ENCODE results near the gene NT5C2. TPM values are rescaled to one million over a fixed set of nuclear protein-coding genes. Genes with fewer than 3 reads are reported as not detected.

The NT5C2 gene
- polyA plus RNA-seq, 1 of the 3 experiments (the other 2 are of a cell fraction), result 29.6 TPM

DNA sequence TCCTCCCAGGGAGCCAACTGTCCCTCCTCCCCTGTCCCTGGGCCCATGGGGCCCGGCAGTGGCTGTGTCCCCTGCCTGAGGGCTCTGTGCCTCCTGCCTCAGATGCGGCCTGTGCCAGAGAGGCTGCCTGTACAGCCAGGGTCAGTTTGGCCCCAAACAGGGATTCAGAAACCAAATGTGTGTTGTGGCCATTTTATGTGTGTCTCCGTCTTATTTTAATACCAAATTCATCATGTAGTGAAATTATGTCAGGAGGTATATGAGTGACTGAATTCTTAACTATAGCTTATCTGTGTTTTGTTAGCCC lies 114.8 kb downstream of the NT5C2 start:
- Histone ChIP-seq H2AFZ (ENCODE audit: low read depth) (no peak overlapping the region), H3K27me3 (ENCODE audit: insufficient read depth) (no peaks in the 10 kb centered on the region), H3K36me3 (replicated peaks in 1 of 2; ENCODE audit: control insufficient read depth in 1 of 2, insufficient read depth in 2 of 2, low read length in 1 of 2) (peaks cover 0 to 22% of the 10 kb centered on the region in 2 experiments), H3F3A (replicated peaks; ENCODE audit: insufficient read depth) (no peaks in the 10 kb centered on the region), H3K27ac (ENCODE audit: low read depth in 2 of 2, low read length in 1 of 2) (no peak overlapping the region), H4K20me1 (ENCODE audit: insufficient read depth) (no peaks in the 10 kb centered on the region), H3K9me3 (no peaks in the 10 kb centered on the region), H3K9me2 (no peaks in the 10 kb centered on the region), H3K4me1 (ENCODE audit: control insufficient read depth in 1 of 2, insufficient read depth in 2 of 2, low read depth in 1 of 2, low read length in 1 of 2) (no peaks in the 10 kb centered on the region), H3K79me2 (ENCODE audit: insufficient read depth) (no peaks in the 10 kb centered on the region), H3K4me2 (no peak overlapping the region), H3K4me3 (ENCODE audit: low read depth in 2 of 2, low read length in 1 of 2) (no peak overlapping the region), H3K9ac (no peak overlapping the region)
- ChIA-PET CTCF (interaction anchor here (1.3 to 20.8 kb wide), 3 partner anchors 9 to 161 kb away, joined by 4 to 264 read pairs (median 10); partner anchors contain the start of gene CNNM2), POLR2A (no interaction called here)
- WGBS (ENCODE audit: low lambda C conversion rate), result 90% methylated on average over 2 of the region's 3 CpGs
- no peak for TF ChIP-seq RFX5 (IDR thresholded peaks at IDR 0.05; ENCODE audit: low read length)
- TF ChIP-seq NFIC (IDR thresholded peaks at IDR 0.05; ENCODE audit: borderline replicate concordance), result no peak
- no peak for DNase-seq

DNA sequence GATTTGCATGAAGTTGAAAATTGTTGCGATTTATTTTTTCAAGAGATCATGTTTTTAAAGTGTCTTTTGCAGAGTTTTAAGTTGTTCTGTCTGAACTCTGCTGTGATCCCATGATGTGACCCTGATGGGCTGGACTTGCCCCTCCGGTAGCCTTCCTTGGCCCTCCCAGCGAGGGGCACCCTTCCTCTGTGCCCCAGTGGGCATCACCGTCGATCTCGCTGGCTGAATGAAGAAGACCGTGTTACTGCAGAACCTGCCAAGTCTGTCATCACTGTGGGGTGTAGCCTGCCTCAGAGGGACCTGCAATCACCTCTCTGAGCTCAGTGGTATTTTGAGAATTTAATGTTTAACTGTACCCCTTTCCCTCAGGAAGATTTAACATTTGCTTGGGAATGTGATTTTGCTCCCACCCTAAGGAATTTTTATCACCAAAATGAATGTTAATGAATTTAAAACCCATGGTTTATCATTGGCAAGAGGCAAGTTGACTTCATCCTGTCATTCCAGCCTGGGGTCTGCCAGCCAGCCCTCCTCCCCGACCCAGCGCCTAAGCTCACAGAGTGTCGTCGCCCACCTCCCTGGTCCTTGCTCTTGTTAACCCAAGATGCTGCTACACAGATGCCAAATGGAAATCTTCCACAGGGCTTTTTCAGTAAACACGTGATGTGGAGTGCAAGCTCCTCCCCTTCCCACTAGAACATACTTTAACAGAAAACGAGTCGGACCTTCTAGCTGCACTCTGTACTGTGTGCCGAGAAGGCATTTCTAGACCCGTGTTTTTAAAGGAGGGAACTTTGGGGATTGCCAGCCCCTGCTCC lies 115.4 kb downstream of the NT5C2 start:
- no peak overlapping the region for H3K9ac ChIP-seq
- 91% methylated on average over 15 of the region's 16 CpGs for WGBS (ENCODE audit: low lambda C conversion rate)
- no peak overlapping the region for H3K4me3 ChIP-seq (ENCODE audit: low read depth in 2 of 2, low read length in 1 of 2)
- no peak overlapping the region for H3K4me2 ChIP-seq
- no peaks in the 10 kb centered on the region for H4K20me1 ChIP-seq (ENCODE audit: insufficient read depth)
- POLR2A ChIA-PET, result no interaction called here
- CTCF ChIA-PET, result interaction anchor here (1.3 to 20.8 kb wide), 3 partner anchors 8 to 161 kb away, joined by 4 to 264 read pairs (median 10); partner anchors contain the start of gene CNNM2
- no peak overlapping the region for H3K27ac ChIP-seq (ENCODE audit: low read depth in 2 of 2, low read length in 1 of 2)
- no peaks in the 10 kb centered on the region for H3K27me3 ChIP-seq (ENCODE audit: insufficient read depth)
- H3K79me2 ChIP-seq (ENCODE audit: insufficient read depth), result no peaks in the 10 kb centered on the region
- H3K9me2 ChIP-seq, result no peaks in the 10 kb centered on the region
- no peaks in the 10 kb centered on the region for H3K9me3 ChIP-seq
- no peak overlapping the region for H2AFZ ChIP-seq (ENCODE audit: low read depth)
- H3K36me3 ChIP-seq (replicated peaks in 1 of 2; ENCODE audit: control insufficient read depth in 1 of 2, insufficient read depth in 2 of 2, low read length in 1 of 2), result peaks cover 0 to 16% of the 10 kb centered on the region in 2 experiments
- no peaks in the 10 kb centered on the region for H3F3A ChIP-seq (replicated peaks; ENCODE audit: insufficient read depth)
- H3K4me1 ChIP-seq (ENCODE audit: control insufficient read depth in 1 of 2, insufficient read depth in 2 of 2, low read depth in 1 of 2, low read length in 1 of 2), result no peaks in the 10 kb centered on the region
- no peak for DNase-seq
- TF ChIP-seq RAD21 (IDR thresholded peaks at IDR 0.05; ENCODE audit: low read length) (no peak), RCOR1 (IDR thresholded peaks at IDR 0.05; ENCODE audit: low read length) (no peak), MXI1 (IDR thresholded peaks at IDR 0.05; ENCODE audit: low read depth, low read length) (no peak), GABPA (IDR thresholded peaks at IDR 0.05; ENCODE audit: low read depth) (no peak), USF2 (IDR thresholded peaks at IDR 0.05; ENCODE audit: borderline replicate concordance, low read depth, low read length) (no peak), USF1 (IDR thresholded peaks at IDR 0.05; ENCODE audit: borderline replicate concordance, low read depth) (no peak), NFIC (IDR thresholded peaks at IDR 0.05; ENCODE audit: borderline replicate concordance) (no peak), GATA2 (CRISPR knock-in tag; IDR thresholded peaks at IDR 0.05) (no peak), EP300 (IDR thresholded peaks at IDR 0.05; ENCODE audit: borderline replicate concordance in 1 of 2, low read depth in 1 of 2, low read length in 1 of 2) (no peak), TEAD4 (IDR thresholded peaks at IDR 0.05; ENCODE audit: borderline replicate concordance, insufficient read depth) (no peak)
- TF ChIP-seq, protein P1, sequence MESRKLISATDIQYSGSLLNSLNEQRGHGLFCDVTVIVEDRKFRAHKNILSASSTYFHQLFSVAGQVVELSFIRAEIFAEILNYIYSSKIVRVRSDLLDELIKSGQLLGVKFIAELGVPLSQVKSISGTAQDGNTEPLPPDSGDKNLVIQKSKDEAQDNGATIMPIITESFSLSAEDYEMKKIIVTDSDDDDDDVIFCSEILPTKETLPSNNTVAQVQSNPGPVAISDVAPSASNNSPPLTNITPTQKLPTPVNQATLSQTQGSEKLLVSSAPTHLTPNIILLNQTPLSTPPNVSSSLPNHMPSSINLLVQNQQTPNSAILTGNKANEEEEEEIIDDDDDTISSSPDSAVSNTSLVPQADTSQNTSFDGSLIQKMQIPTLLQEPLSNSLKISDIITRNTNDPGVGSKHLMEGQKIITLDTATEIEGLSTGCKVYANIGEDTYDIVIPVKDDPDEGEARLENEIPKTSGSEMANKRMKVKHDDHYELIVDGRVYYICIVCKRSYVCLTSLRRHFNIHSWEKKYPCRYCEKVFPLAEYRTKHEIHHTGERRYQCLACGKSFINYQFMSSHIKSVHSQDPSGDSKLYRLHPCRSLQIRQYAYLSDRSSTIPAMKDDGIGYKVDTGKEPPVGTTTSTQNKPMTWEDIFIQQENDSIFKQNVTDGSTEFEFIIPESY (IDR thresholded peaks at IDR 0.05; ENCODE audit: borderline replicate concordance, low read depth), result no peak
- TF ChIP-seq, protein P2, sequence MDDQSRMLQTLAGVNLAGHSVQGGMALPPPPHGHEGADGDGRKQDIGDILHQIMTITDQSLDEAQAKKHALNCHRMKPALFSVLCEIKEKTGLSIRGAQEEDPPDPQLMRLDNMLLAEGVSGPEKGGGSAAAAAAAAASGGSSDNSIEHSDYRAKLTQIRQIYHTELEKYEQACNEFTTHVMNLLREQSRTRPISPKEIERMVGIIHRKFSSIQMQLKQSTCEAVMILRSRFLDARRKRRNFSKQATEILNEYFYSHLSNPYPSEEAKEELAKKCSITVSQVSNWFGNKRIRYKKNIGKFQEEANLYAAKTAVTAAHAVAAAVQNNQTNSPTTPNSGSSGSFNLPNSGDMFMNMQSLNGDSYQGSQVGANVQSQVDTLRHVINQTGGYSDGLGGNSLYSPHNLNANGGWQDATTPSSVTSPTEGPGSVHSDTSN (IDR thresholded peaks at IDR 0.05), result no peak

Measured in SK-N-SH (cell line).